ENCODE measurements around the gene KIAA1671.
A peak's percentile ranks its signal among the peaks of the same experiment; 100 is the strongest.

Gene KIAA1671

GRCh38 chr22:25094579-25094978 lies 142.1 kb downstream of the KIAA1671 start:
- no peak for DNase-seq (ENCODE audit: low spot score)

- no peak for DNase-seq (ENCODE audit: low spot score)
These were observed 143.4 kb downstream of the KIAA1671 start for GRCh38 chr22:25095869-25096268.

- no peak for DNase-seq (ENCODE audit: low spot score)
These were observed 144.3 kb downstream of the KIAA1671 start for GRCh38 chr22:25096638-25097405.

- DNase-seq (ENCODE audit: low spot score), result no peak
These were observed 146.0 kb downstream of the KIAA1671 start for GRCh38 chr22:25098445-25099081.

- no peak for DNase-seq (ENCODE audit: low spot score)
These were observed 146.7 kb downstream of the KIAA1671 start for GRCh38 chr22:25099202-25099601.

GRCh38 chr22:25100402-25100801 lies 147.9 kb downstream of the KIAA1671 start:
- DNase-seq (ENCODE audit: low spot score), result no peak

- no peak for DNase-seq (ENCODE audit: low spot score)
These were observed 148.4 kb downstream of the KIAA1671 start for GRCh38 chr22:25100948-25101347.

GRCh38 chr22:25101501-25101900 lies 149.0 kb downstream of the KIAA1671 start:
- no peak for DNase-seq (ENCODE audit: low spot score)

GRCh38 chr22:25101986-25102385 lies 149.5 kb downstream of the KIAA1671 start:
- no peak for DNase-seq (ENCODE audit: low spot score)

GRCh38 chr22:25102722-25103121 lies 150.2 kb downstream of the KIAA1671 start:
- DNase-seq (ENCODE audit: low spot score), result no peak

- DNase-seq (ENCODE audit: low spot score), result no peak
These were observed 151.9 kb downstream of the KIAA1671 start for GRCh38 chr22:25104367-25104766.

- DNase-seq (ENCODE audit: low spot score), result no peak
These were observed 153.5 kb downstream of the KIAA1671 start for GRCh38 chr22:25105817-25106650.

- DNase-seq (ENCODE audit: low spot score), result peak; percentile 36
These were observed 157.5 kb downstream of the KIAA1671 start for GRCh38 chr22:25109878-25110595.

GRCh38 chr22:25110596-25110845 lies 158.0 kb downstream of the KIAA1671 start:
- no peak for DNase-seq (ENCODE audit: low spot score)

GRCh38 chr22:25110846-25111578 lies 158.5 kb downstream of the KIAA1671 start:
- DNase-seq (ENCODE audit: low spot score), result peak; percentile 83

- DNase-seq (ENCODE audit: low spot score), result peak; percentile 29
These were observed 159.3 kb downstream of the KIAA1671 start for GRCh38 chr22:25111579-25112517.

GRCh38 chr22:25112538-25113253 lies 160.2 kb downstream of the KIAA1671 start:
- DNase-seq (ENCODE audit: low spot score), result no peak

- no peak for DNase-seq (ENCODE audit: low spot score)
These were observed 160.8 kb downstream of the KIAA1671 start for GRCh38 chr22:25113316-25113721.

- DNase-seq (ENCODE audit: low spot score), result no peak
These were observed 162.2 kb downstream of the KIAA1671 start for GRCh38 chr22:25114369-25115362.

Data from HuH-7.5 (cell line).